ENCODE measurements around the gene INSYN2A. TPM values are rescaled to one million over a fixed set of nuclear protein-coding genes. Genes with fewer than 3 reads are reported as not detected.

Gene INSYN2A
- total RNA-seq, 2 donors from 2014 or later, result 0.09 TPM; not detected in 1

GRCh38 chr10:127195571-127196281 lies 665 bp downstream of the INSYN2A start:
- Histone ChIP-seq H3K9me3 (ENCODE audit: control insufficient read depth, low read length) (no peaks in the 10 kb centered on the region), H3K9ac (ENCODE audit: extremely low read depth, low read length, poor library complexity, severe bottlenecking) (peak overlapping the region; percentile 35), H3K4me1 (ENCODE audit: control insufficient read depth, insufficient read depth, low read length) (peaks cover 6% of the 10 kb centered on the region), H3K4me3 (ENCODE audit: low read length) (peak overlapping the region; percentile 61), H3K27me3 (ENCODE audit: control insufficient read depth, insufficient read depth, low read length, poor library complexity, severe bottlenecking) (peaks cover 42% of the 10 kb centered on the region), H3K36me3 (ENCODE audit: control insufficient read depth, insufficient read depth, low read length) (no peaks in the 10 kb centered on the region), H3K27ac (ENCODE audit: low read depth, low read length) (no peak overlapping the region)
- 0 to 1% methylated on average over 19 to 91 of the region's 91 CpGs for WGBS, 2 experiments (ENCODE audit: insufficient coverage in 1 of 2, insufficient read length in 1 of 2)
- Mint-ChIP-seq H3K27me3 (ENCODE audit: insufficient read depth) (peaks cover 39% of the 10 kb centered on the region), H3K36me3 (ENCODE audit: low read depth) (peaks cover 1% of the 10 kb centered on the region), H3K27ac (no peak overlapping the region), H3K4me1 (peaks cover 8% of the 10 kb centered on the region), H3K4me3 (peak overlapping the region; percentile 61), H3K9me3 (no peaks in the 10 kb centered on the region)
- DNase-seq, result peak; percentile 77
- no peak for TF ChIP-seq CTCF (conservative IDR thresholded peaks at IDR 0.05)

- H3K9ac ChIP-seq (ENCODE audit: extremely low read depth, low read length, poor library complexity, severe bottlenecking), result no peak overlapping the region
- H3K9me3 Mint-ChIP-seq, result no peaks in the 10 kb centered on the region
- peaks cover 42% of the 10 kb centered on the region for H3K27me3 ChIP-seq (ENCODE audit: control insufficient read depth, insufficient read depth, low read length, poor library complexity, severe bottlenecking)
- H3K27ac ChIP-seq (ENCODE audit: low read depth, low read length), result no peak overlapping the region
- no peak for TF ChIP-seq CTCF (conservative IDR thresholded peaks at IDR 0.05)
- peak; percentile 79 for DNase-seq
- peaks cover 6% of the 10 kb centered on the region for H3K4me1 ChIP-seq (ENCODE audit: control insufficient read depth, insufficient read depth, low read length)
- 4% methylated on average over 12 to 28 of the region's 28 CpGs for WGBS, 2 experiments (ENCODE audit: insufficient coverage in 1 of 2, insufficient read length in 1 of 2)
- no peaks in the 10 kb centered on the region for H3K9me3 ChIP-seq (ENCODE audit: control insufficient read depth, low read length)
- no peaks in the 10 kb centered on the region for H3K36me3 Mint-ChIP-seq (ENCODE audit: low read depth)
- no peaks in the 10 kb centered on the region for H3K36me3 ChIP-seq (ENCODE audit: control insufficient read depth, insufficient read depth, low read length)
- H3K27me3 Mint-ChIP-seq (ENCODE audit: insufficient read depth), result peaks cover 39% of the 10 kb centered on the region
- H3K4me1 Mint-ChIP-seq, result peaks cover 8% of the 10 kb centered on the region
- peak overlapping the region; percentile 61 for H3K4me3 Mint-ChIP-seq
- H3K4me3 ChIP-seq (ENCODE audit: low read length), result peak overlapping the region; percentile 61
- no peak overlapping the region for H3K27ac Mint-ChIP-seq
These were observed 1.3 kb downstream of the INSYN2A start for GRCh38 chr10:127195041-127195506.

- no peaks in the 10 kb centered on the region for H3K36me3 ChIP-seq (ENCODE audit: control insufficient read depth, insufficient read depth, low read length)
- TF ChIP-seq CTCF (conservative IDR thresholded peaks at IDR 0.05), result no peak
- 58 to 68% methylated on average over 6 to 16 of the region's 16 CpGs for WGBS, 2 experiments (ENCODE audit: insufficient coverage in 1 of 2, insufficient read length in 1 of 2)
- no peak overlapping the region for H3K4me3 ChIP-seq (ENCODE audit: low read length)
- no peak for DNase-seq
- Mint-ChIP-seq H3K27ac (no peak overlapping the region), H3K4me1 (peaks cover 8% of the 10 kb centered on the region), H3K36me3 (ENCODE audit: low read depth) (no peaks in the 10 kb centered on the region), H3K27me3 (ENCODE audit: insufficient read depth) (peaks cover 39% of the 10 kb centered on the region), H3K4me3 (peak overlapping the region; percentile 61), H3K9me3 (no peaks in the 10 kb centered on the region)
- H3K9me3 ChIP-seq (ENCODE audit: control insufficient read depth, low read length), result no peaks in the 10 kb centered on the region
- H3K9ac ChIP-seq (ENCODE audit: extremely low read depth, low read length, poor library complexity, severe bottlenecking), result no peak overlapping the region
- no peak overlapping the region for H3K27ac ChIP-seq (ENCODE audit: low read depth, low read length)
- peaks cover 42% of the 10 kb centered on the region for H3K27me3 ChIP-seq (ENCODE audit: control insufficient read depth, insufficient read depth, low read length, poor library complexity, severe bottlenecking)
- H3K4me1 ChIP-seq (ENCODE audit: control insufficient read depth, insufficient read depth, low read length), result peaks cover 6% of the 10 kb centered on the region
These were observed 1.8 kb downstream of the INSYN2A start for GRCh38 chr10:127194599-127194998.
